Bronchial epithelial cell (primary cell): ENCODE data around the gene MATK. TPM values are rescaled to one million over a fixed set of nuclear protein-coding genes. Genes with fewer than 3 reads are reported as not detected.

ENCODE experiments used
- DNase-seq: peaks from one replicate; pipeline ENCODE4 v3.0.0-alpha.2; 2010; ENCODE audit warnings: low read depth
- FAIRE-seq: peaks from 2 replicates; lab custom pipeline; 2011; peaks lifted over from hg19 to GRCh38; lab: Jason Lieb, UNC
- H3K27me3 ChIP-seq: 2 replicates; pipeline ENCODE4 v1.5.1; 2011; ENCODE audit warnings: low read length; ENCODE audit not compliant: control insufficient read depth, insufficient read depth
- H3K36me3 ChIP-seq: 2 replicates; pipeline ENCODE4 v1.5.1; 2011; ENCODE audit warnings: low read length; ENCODE audit not compliant: control insufficient read depth, insufficient read depth
- H3K4me3 ChIP-seq: 2 replicates; pipeline ENCODE4 v1.5.1; 2011; ENCODE audit warnings: mild to moderate bottlenecking, low read depth, low read length, control low read depth
- total RNA-seq: library from RNA; depleted of rRNA; stranded (reverse); fragments of >200 nt; gene quantifications from 2 replicates; pipeline ENCODE4 v1.2.1, GENCODE V29; 2014
- TF ChIP-seq, protein P1 (sequence below): IDR thresholded peaks from 2 replicates; pipeline ENCODE4 v1.5.1; 2011; ENCODE audit warnings: mild to moderate bottlenecking, moderate library complexity, low read length, control low read depth, inconsistent platforms; ENCODE audit not compliant: insufficient read depth, severe bottlenecking

MATK gene
- total RNA-seq, 1 donor from 2014 or later, result not detected

- no peaks in the 10 kb centered on the region for H3K36me3 ChIP-seq
Observed at GRCh38 chr19:3831601-3832000, 45.4 kb upstream of the MATK start.

DNA sequence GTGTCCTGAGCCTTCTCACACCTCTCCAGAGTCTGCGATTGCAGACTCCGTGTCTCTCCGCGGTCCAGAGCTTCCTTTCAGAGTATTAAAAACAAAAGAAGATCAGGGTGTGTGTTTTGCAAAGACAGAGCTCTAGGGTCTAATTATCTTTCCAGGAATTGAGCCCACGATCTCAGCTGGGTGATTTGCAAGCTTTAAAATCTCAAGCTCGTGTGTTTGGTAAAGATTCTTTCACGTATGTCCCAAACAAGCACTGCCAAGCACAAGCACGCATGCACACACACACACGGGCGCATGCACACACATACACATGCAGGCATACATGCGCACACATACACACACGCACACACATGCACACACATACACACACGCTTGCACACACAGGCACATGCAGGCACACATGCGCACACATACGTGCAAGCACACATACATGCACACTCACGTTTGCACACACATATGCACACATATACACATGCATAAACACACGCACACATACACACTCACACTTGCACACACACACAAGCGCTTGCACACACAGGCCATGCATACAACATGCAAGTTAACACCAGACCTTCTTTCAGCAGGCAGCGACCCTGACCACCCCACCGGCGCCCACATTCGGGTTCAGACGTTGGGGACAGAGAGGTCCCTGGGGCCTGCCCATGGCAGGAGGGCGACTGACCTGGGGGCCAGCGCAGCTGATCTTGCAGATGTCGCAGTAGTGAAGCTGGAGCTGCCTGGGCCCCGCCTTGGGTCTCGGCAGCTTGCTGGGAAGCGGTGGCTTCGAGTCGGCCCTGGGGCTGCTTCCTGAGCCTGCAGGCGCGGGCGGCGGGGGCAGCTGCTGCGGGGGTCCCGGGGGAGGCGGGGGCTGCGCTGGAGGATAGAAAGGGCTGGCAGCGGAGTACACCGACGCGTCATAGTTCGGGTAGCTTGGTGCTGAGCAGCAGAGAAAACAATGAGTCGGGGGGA is 44.7 kb upstream of the MATK start:
- TF ChIP-seq, protein P1, sequence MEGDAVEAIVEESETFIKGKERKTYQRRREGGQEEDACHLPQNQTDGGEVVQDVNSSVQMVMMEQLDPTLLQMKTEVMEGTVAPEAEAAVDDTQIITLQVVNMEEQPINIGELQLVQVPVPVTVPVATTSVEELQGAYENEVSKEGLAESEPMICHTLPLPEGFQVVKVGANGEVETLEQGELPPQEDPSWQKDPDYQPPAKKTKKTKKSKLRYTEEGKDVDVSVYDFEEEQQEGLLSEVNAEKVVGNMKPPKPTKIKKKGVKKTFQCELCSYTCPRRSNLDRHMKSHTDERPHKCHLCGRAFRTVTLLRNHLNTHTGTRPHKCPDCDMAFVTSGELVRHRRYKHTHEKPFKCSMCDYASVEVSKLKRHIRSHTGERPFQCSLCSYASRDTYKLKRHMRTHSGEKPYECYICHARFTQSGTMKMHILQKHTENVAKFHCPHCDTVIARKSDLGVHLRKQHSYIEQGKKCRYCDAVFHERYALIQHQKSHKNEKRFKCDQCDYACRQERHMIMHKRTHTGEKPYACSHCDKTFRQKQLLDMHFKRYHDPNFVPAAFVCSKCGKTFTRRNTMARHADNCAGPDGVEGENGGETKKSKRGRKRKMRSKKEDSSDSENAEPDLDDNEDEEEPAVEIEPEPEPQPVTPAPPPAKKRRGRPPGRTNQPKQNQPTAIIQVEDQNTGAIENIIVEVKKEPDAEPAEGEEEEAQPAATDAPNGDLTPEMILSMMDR, result no peak
- Histone ChIP-seq H3K27me3 (no peaks in the 10 kb centered on the region), H3K4me3 (no peak overlapping the region), H3K36me3 (no peaks in the 10 kb centered on the region)
- peak; percentile 86 for FAIRE-seq
- DNase-seq, result no peak

More at GRCh38 chr19:3831601-3832000, 45.4 kb upstream of the MATK start:
- FAIRE-seq (no peak), DNase-seq (no peak)
- Histone ChIP-seq H3K27me3 (no peaks in the 10 kb centered on the region), H3K4me3 (no peak overlapping the region)
- TF ChIP-seq, protein P1, result no peak

- no peak overlapping the region for H3K4me3 ChIP-seq
- TF ChIP-seq, protein P1, result no peak
- H3K36me3 ChIP-seq, result no peaks in the 10 kb centered on the region
- DNase-seq, result no peak
- FAIRE-seq, result no peak
- no peaks in the 10 kb centered on the region for H3K27me3 ChIP-seq
Observed at GRCh38 chr19:3827306-3827705, 41.1 kb upstream of the MATK start.

GRCh38 chr19:3826163-3826562 is 40.0 kb upstream of the MATK start:
- TF ChIP-seq, protein P1, result no peak
- no peak overlapping the region for H3K4me3 ChIP-seq
- DNase-seq (no peak), FAIRE-seq (no peak)
- no peaks in the 10 kb centered on the region for H3K36me3 ChIP-seq
- no peaks in the 10 kb centered on the region for H3K27me3 ChIP-seq

GRCh38 chr19:3825286-3825956 is 39.2 kb upstream of the MATK start:
- TF ChIP-seq, protein P1, result no peak
- DNase-seq (no peak), FAIRE-seq (no peak)
- Histone ChIP-seq H3K4me3 (no peak overlapping the region), H3K27me3 (no peaks in the 10 kb centered on the region), H3K36me3 (no peaks in the 10 kb centered on the region)
